Left ventricle myocardium superior (tissue), 1 donor: ENCODE results near the gene UBL5. TPM values are rescaled to one million over a fixed set of nuclear protein-coding genes. Genes with fewer than 3 reads are reported as not detected.
"Not testable (repeated sequence)": the region's sequence is repeated elsewhere in the genome, so short reads cannot be mapped to it uniquely, and the experiment has no call there.

Source experiments
- ATAC-seq: fragments of 200-7000 bp; cut with Tn5 transposase; one replicate; pipeline ENCODE4 v1.9.1; 2020; ENCODE audit warnings: mild to moderate bottlenecking, moderate library complexity
- DNase-seq: peaks from one replicate; pipeline ENCODE4 v3.0.0-alpha.2; 2020
- intact Hi-C: fragments of 100-400 bp; cut with micrococcal nuclease; formaldehyde crosslinking; loops from one replicate; pipeline ENCODE4 v1.11.0; 2022
- long read RNA-seq: library from polyadenylated mRNA; unstranded; transcript quantifications from one replicate; pipeline ENCODE4 v2.0.0, GENCODE V29; 2021
- total RNA-seq: library from RNA; stranded (reverse); fragmentation: NEBNext Ultra II Directional; extraction: Animal tissue kit (Norgen Biotek cat#: 25700); gene quantifications from one replicate; pipeline ENCODE4 v1.2.1, GENCODE V29; 2021
- donor health status: DM: no; HTN: yes; CAD: no; lungs with severe emphysema.

Gene UBL5
- total RNA-seq: 580 TPM
- long read RNA-seq, transcript UBL5-202 (5 exons, 432 nt): major isoform, 162 of 247 reads
- long read RNA-seq, transcript UBL5-201 (5 exons, 513 nt): minor isoform, 29 of 247 reads
- long read RNA-seq, partial matches to known transcripts: 45 of 247 reads
- long read RNA-seq, other reads (novel, unspliced or antisense): 10 of 247 reads

GRCh38 chr19:9827289-9828238 is at the start of gene UBL5:
UBL5 (plus strand) TSS chr19:9827918; CDS start chr19:9828338, 420 bp downstream.
- ATAC-seq (peak; percentile 96), DNase-seq (peak; percentile 87)
- intact Hi-C loops: no loop called here

- DNase-seq: no peak
- ATAC-seq: no peak
- intact Hi-C loops: no loop called here
These were observed 45.4 kb upstream of the UBL5 start for GRCh38 chr19:9782338-9782737.

- intact Hi-C loops, DNase-seq, ATAC-seq: not testable (repeated sequence)
These were observed 43.6 kb upstream of the UBL5 start for GRCh38 chr19:9784163-9784496.

- intact Hi-C loops: no loop called here
- DNase-seq (peak; percentile 96), ATAC-seq (peak; percentile 93)
These were observed 42.1 kb upstream of the UBL5 start for GRCh38 chr19:9785367-9786331.

GRCh38 chr19:9786342-9786741 is 41.4 kb upstream of the UBL5 start:
- ATAC-seq: no peak
- intact Hi-C loops: no loop called here
- DNase-seq: no peak

- ATAC-seq (no peak), DNase-seq (no peak)
- intact Hi-C loops: no loop called here
These were observed 40.9 kb upstream of the UBL5 start for GRCh38 chr19:9786819-9787218.

- ATAC-seq, intact Hi-C loops, DNase-seq: not testable (repeated sequence)
These were observed 39.1 kb upstream of the UBL5 start for GRCh38 chr19:9788604-9789003.

- DNase-seq: no peak
- intact Hi-C loops: no loop called here
- no peak for ATAC-seq
These were observed 38.7 kb upstream of the UBL5 start for GRCh38 chr19:9789066-9789465.

GRCh38 chr19:9789579-9789978 is 38.1 kb upstream of the UBL5 start:
- ATAC-seq, intact Hi-C loops, DNase-seq: not testable (repeated sequence)

- DNase-seq, ATAC-seq: not testable (repeated sequence)
- intact Hi-C loops: loop anchor here (10.0 kb wide), 1 partner anchor 166 kb away; the partner anchor contains the start of gene ZNF561
These were observed 36.7 kb upstream of the UBL5 start for GRCh38 chr19:9791073-9791367.

- peak; percentile 80 for ATAC-seq
- DNase-seq: peak; percentile 96
- intact Hi-C loops: loop anchor here (10.0 kb wide), 1 partner anchor 167 kb away; the partner anchor contains the start of gene ZNF561
These were observed 36.0 kb upstream of the UBL5 start for GRCh38 chr19:9791552-9792205.

- peak; percentile 82 for ATAC-seq
- peak; percentile 94 for DNase-seq
These were observed 35.3 kb upstream of the UBL5 start for GRCh38 chr19:9792206-9793070.

GRCh38 chr19:9793071-9793591 is 34.6 kb upstream of the UBL5 start:
- ATAC-seq (peak; percentile 27), DNase-seq (peak; percentile 69)
- intact Hi-C loops: loop anchor here (10.0 kb wide), 1 partner anchor 168 kb away; the partner anchor contains the start of gene ZNF561

More at GRCh38 chr19:9792206-9793070, 35.3 kb upstream of the UBL5 start:
- intact Hi-C loops: loop anchor here (10.0 kb wide), 1 partner anchor 168 kb away; the partner anchor contains the start of gene ZNF561

- peak; percentile 12 for ATAC-seq
- intact Hi-C loops: loop anchor here (5.0 to 10.0 kb wide), 2 partner anchors 171 to 484 kb away; partner anchors contain the start of gene ZNF561
These were observed 31.5 kb upstream of the UBL5 start for GRCh38 chr19:9796113-9796773.

GRCh38 chr19:9797871-9798270 is 29.8 kb upstream of the UBL5 start:
- intact Hi-C loops: loop anchor here (5.0 to 10.0 kb wide), 2 partner anchors 173 to 486 kb away; partner anchors contain the start of gene ZNF561
- no peak for DNase-seq
- no peak for ATAC-seq

More at GRCh38 chr19:9796113-9796773, 31.5 kb upstream of the UBL5 start:
- peak; percentile 80 for DNase-seq

GRCh38 chr19:9799162-9799561 is 28.6 kb upstream of the UBL5 start:
- DNase-seq (no peak), ATAC-seq (no peak)
- intact Hi-C loops: loop anchor here (5.0 to 10.0 kb wide), 2 partner anchors 174 to 487 kb away; partner anchors contain the start of gene ZNF561

- intact Hi-C loops: no loop called here
- DNase-seq: no peak
- no peak for ATAC-seq
These were observed 25.7 kb upstream of the UBL5 start for GRCh38 chr19:9801976-9802375.
